ENCODE results near the gene ADSS1. TPM values are rescaled to one million over a fixed set of nuclear protein-coding genes. Genes with fewer than 3 reads are reported as not detected.

The ADSS1 gene
- total RNA-seq, 1 experiment from 2014 or later: 2.8 TPM

DNA sequence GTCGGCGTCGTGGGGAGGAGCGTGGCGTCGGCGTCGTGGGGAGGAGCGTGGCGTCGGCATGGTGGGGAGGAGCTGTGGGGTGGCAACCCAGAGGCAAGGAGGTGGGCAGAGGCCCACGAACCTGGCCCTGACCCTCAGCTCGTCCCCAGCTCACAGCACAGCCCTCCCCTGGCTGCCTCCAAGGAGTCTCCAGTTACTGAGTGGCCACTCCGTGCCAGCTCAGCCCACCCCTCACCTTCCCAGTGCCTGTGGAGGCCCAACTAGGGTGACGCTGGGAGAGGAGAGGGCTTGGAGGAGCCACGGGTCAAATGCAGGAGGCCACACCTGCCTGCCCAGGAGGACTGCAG lies 5.8 kb downstream of the ADSS1 start:
- no peak overlapping the region for H3K4me2 ChIP-seq (ENCODE audit: low read depth, low read length, poor library complexity, severe bottlenecking)
- H3K9me2 ChIP-seq (replicated peaks; ENCODE audit: insufficient read depth, low read length): no peaks in the 10 kb centered on the region
- peaks cover 3% of the 10 kb centered on the region for H3K4me1 ChIP-seq (ENCODE audit: low read length)
- H2AFZ ChIP-seq (ENCODE audit: low read length): no peak overlapping the region
- no peak overlapping the region for H3K4me3 ChIP-seq (ENCODE audit: low read length)
- no peak overlapping the region for H3K27ac ChIP-seq (ENCODE audit: low read length)
- no peaks in the 10 kb centered on the region for H3K79me2 ChIP-seq (ENCODE audit: low read length)
- H3K27me3 ChIP-seq (ENCODE audit: low read length): no peaks in the 10 kb centered on the region
- peaks cover 4% of the 10 kb centered on the region; the same call in 1 of the 2 replicates for H4K20me1 ChIP-seq (ENCODE audit: insufficient read depth, low read depth, low read length)
- H3K36me3 ChIP-seq (ENCODE audit: insufficient read depth, low read length): no peaks in the 10 kb centered on the region
- no peaks in the 10 kb centered on the region for H3K9me3 ChIP-seq (ENCODE audit: low read length)
- H3K9ac ChIP-seq (ENCODE audit: low read length): no peak overlapping the region
- DNase-seq: no peak

DNA sequence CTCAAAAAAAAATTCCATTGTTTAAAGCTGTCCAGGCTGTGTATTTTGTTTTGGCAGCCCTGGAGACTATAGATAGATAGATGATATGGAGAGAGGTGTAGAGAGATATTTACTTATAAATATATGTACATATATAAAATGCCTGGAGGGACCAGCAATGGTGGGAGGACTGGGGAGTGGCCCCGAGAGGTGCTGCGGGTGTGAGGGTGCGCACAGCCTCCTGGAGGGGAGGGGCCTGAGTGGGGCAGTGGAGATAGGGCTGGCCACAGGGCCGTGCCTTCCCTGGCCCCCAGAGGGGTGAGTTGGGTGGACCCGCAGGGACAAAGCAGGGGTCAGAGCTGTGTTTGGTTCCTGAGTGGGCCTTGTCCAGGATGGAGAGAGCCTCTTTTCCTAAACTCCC lies 6.5 kb downstream of the ADSS1 start:
- no peak overlapping the region for H3K4me2 ChIP-seq (ENCODE audit: low read depth, low read length, poor library complexity, severe bottlenecking)
- no peaks in the 10 kb centered on the region for H3K9me3 ChIP-seq (ENCODE audit: low read length)
- H3K4me1 ChIP-seq (ENCODE audit: low read length): no peaks in the 10 kb centered on the region
- no peak overlapping the region for H3K9ac ChIP-seq (ENCODE audit: low read length)
- H2AFZ ChIP-seq (ENCODE audit: low read length): no peak overlapping the region
- H3K36me3 ChIP-seq (ENCODE audit: insufficient read depth, low read length): no peaks in the 10 kb centered on the region
- DNase-seq: no peak
- H3K27me3 ChIP-seq (ENCODE audit: low read length): no peaks in the 10 kb centered on the region
- no peak overlapping the region for H3K27ac ChIP-seq (ENCODE audit: low read length)
- H3K79me2 ChIP-seq (ENCODE audit: low read length): no peaks in the 10 kb centered on the region
- H3K9me2 ChIP-seq (replicated peaks; ENCODE audit: insufficient read depth, low read length): no peaks in the 10 kb centered on the region
- H3K4me3 ChIP-seq (ENCODE audit: low read length): no peak overlapping the region
- peaks cover 4% of the 10 kb centered on the region; the same call in 1 of the 2 replicates for H4K20me1 ChIP-seq (ENCODE audit: insufficient read depth, low read depth, low read length)

DNA sequence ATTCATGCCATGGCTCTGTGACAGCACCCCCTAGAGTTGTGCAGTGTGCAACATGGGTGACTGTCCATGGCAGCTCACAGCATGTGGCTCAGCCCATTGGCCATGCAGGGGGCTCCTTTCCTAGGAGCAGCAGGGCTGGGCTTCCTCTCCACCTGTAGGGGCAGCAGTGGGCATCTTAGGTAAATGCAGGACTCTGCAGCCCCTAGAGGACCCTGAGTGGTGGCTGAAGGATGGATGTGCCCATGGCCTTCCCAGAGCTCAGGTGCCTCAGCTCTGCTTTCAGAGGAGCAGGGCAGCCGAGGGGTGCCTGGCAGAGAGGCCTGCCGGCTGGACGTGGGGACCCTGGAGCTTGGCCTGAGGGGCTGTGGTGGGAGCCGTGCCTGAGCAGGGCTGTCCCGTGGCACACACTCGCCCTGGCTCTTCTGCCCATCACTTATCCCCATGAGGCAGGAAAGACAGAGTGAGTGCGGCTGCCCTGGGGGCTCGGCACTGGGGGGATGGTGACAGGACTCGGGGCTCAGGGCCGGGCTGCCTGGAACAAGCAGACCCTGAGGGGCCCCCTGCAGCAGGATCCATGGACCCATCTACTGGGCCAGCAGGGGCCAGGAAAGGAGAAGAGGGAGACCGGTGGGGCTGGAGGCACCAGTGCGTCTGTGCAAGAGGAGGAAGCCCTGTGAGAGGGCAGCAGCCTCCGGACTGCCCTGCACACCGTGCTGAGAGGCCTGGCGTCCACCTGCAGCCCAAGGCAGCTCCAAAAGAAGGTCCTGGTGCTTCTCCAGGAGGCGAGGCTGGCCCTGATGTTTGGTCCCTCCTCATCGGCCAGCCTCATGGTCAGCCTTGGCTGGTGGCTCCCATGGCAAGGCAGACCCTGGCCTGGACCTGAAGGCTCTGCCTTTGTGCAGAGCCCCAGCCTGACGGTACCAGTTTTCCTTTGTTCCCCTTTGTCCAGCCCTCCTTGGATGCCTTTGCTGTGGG lies 7.6 kb downstream of the ADSS1 start:
- DNase-seq: peak; percentile 72
- Histone ChIP-seq H3K9me2 (replicated peaks; ENCODE audit: insufficient read depth, low read length) (no peaks in the 10 kb centered on the region), H3K4me1 (ENCODE audit: low read length) (no peaks in the 10 kb centered on the region), H2AFZ (ENCODE audit: low read length) (no peak overlapping the region), H3K27me3 (ENCODE audit: low read length) (no peaks in the 10 kb centered on the region), H4K20me1 (ENCODE audit: insufficient read depth, low read depth, low read length) (peaks cover 4% of the 10 kb centered on the region; the same call in 1 of the 2 replicates), H3K36me3 (ENCODE audit: insufficient read depth, low read length) (no peaks in the 10 kb centered on the region), H3K4me3 (ENCODE audit: low read length) (no peak overlapping the region), H3K4me2 (ENCODE audit: low read depth, low read length, poor library complexity, severe bottlenecking) (no peak overlapping the region), H3K9ac (ENCODE audit: low read length) (no peak overlapping the region), H3K9me3 (ENCODE audit: low read length) (no peaks in the 10 kb centered on the region), H3K27ac (ENCODE audit: low read length) (no peak overlapping the region), H3K79me2 (ENCODE audit: low read length) (no peaks in the 10 kb centered on the region)

DNA sequence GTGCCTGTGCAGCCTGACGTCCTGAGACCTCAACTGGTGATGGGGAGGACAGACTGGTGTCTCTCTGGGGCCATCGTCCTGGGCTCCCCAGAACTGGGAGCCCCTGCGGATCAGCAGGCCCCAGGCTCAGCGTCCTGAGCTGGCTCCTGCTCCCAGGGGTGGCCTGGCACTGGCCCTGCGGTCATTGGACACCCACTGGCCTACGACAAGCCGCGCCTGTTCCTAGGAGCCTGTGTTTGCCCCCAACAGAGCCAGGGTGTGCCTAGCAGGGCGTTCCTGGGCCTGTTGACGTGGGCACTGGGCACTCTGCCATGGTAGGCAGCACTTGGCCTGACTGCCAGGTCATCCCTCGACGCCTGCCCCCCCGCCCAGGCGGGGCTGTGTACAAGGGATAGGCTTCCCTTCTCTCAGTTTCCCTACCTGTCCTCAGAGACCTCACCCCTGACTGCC lies 8.4 kb downstream of the ADSS1 start:
- no peaks in the 10 kb centered on the region for H3K9me3 ChIP-seq (ENCODE audit: low read length)
- H3K4me2 ChIP-seq (ENCODE audit: low read depth, low read length, poor library complexity, severe bottlenecking): no peak overlapping the region
- no peaks in the 10 kb centered on the region for H3K79me2 ChIP-seq (ENCODE audit: low read length)
- no peak overlapping the region for H3K4me3 ChIP-seq (ENCODE audit: low read length)
- no peaks in the 10 kb centered on the region for H3K36me3 ChIP-seq (ENCODE audit: insufficient read depth, low read length)
- no peaks in the 10 kb centered on the region for H3K4me1 ChIP-seq (ENCODE audit: low read length)
- no peaks in the 10 kb centered on the region for H3K27me3 ChIP-seq (ENCODE audit: low read length)
- H3K9me2 ChIP-seq (replicated peaks; ENCODE audit: insufficient read depth, low read length): no peaks in the 10 kb centered on the region
- no peak for DNase-seq
- H2AFZ ChIP-seq (ENCODE audit: low read length): no peak overlapping the region
- H3K27ac ChIP-seq (ENCODE audit: low read length): no peak overlapping the region
- H3K9ac ChIP-seq (ENCODE audit: low read length): no peak overlapping the region
- H4K20me1 ChIP-seq (ENCODE audit: insufficient read depth, low read depth, low read length): 0 out of 2 replicates have a peak, but pooled peaks cover 4% of the 10 kb centered on the region

DNA sequence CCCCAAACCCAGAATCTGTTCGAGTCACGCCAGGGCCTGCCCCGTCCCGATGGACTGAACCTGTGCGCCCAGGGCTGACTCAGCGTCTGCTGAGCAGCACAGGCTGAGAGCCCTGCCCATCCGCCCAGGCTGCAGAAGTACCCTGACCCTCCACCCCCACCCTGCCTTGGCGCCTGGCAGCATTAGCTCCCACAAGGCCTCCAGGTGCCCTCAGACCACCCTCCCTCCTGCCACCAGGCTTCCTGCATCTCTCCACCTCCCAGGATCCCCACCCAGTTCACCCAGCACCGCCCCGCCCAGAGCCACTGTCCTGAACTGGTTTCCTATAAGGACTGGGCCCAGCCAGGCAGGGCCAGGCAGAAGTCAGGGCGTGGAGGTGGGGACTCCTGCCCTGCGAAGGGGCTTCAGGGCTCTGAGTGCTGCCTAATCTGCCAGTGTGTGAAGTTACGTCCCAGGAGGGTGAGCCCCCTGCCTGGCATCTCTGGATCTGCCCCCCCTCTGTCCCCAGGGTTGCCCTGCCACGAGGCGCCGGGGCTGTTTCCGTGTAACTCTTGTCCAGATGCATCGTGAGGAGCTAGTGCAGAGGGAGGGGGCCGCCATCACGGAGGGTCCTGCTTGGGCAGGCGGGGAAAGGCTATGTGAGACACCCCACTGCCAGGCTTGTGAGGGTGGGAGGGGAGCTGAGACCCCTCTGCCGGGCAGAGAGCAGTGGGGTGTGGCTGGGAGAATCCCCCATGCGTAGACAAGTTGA lies 9.1 kb downstream of the ADSS1 start:
- Histone ChIP-seq H4K20me1 (ENCODE audit: insufficient read depth, low read depth, low read length) (no peaks in the 10 kb centered on the region), H2AFZ (ENCODE audit: low read length) (no peak overlapping the region), H3K9ac (ENCODE audit: low read length) (no peak overlapping the region), H3K4me2 (ENCODE audit: low read depth, low read length, poor library complexity, severe bottlenecking) (no peak overlapping the region), H3K79me2 (ENCODE audit: low read length) (no peaks in the 10 kb centered on the region), H3K9me2 (replicated peaks; ENCODE audit: insufficient read depth, low read length) (no peaks in the 10 kb centered on the region), H3K9me3 (ENCODE audit: low read length) (no peaks in the 10 kb centered on the region), H3K27ac (ENCODE audit: low read length) (no peak overlapping the region), H3K36me3 (ENCODE audit: insufficient read depth, low read length) (no peaks in the 10 kb centered on the region), H3K27me3 (ENCODE audit: low read length) (no peaks in the 10 kb centered on the region), H3K4me3 (ENCODE audit: low read length) (no peak overlapping the region), H3K4me1 (ENCODE audit: low read length) (no peaks in the 10 kb centered on the region)
- no peak for DNase-seq

DNA sequence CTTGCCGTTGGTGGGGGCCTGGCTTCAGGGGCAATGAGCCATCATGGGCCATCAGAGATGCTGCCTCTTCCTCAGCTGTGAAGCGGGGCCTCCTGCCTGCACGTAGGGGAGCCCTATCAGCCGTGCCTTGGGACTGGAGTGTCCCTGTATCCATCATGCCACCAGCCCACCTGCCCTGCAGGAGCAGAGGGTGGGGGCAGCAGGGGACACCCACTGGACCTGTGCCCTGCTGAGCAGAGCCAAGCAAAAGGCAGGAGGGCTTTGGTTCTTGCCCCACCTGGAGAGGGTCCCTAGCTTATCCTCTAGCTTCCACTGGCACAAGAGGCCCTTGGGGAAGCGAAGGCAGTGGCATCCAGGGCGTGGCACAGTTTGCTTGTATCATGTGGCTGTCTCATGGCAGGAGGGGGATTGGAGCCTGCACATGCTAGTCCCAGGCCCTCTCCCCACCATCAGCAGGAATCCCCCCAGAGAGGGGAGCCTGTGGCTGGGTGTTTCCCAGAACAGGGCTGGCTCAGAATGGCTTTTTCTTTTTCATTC lies 10.1 kb downstream of the ADSS1 start:
- Histone ChIP-seq H2AFZ (ENCODE audit: low read length) (no peak overlapping the region), H3K9me3 (ENCODE audit: low read length) (no peaks in the 10 kb centered on the region), H3K9ac (ENCODE audit: low read length) (no peak overlapping the region), H3K4me2 (ENCODE audit: low read depth, low read length, poor library complexity, severe bottlenecking) (no peak overlapping the region), H3K27me3 (ENCODE audit: low read length) (no peaks in the 10 kb centered on the region), H3K4me3 (ENCODE audit: low read length) (no peak overlapping the region), H4K20me1 (ENCODE audit: insufficient read depth, low read depth, low read length) (no peaks in the 10 kb centered on the region), H3K36me3 (ENCODE audit: insufficient read depth, low read length) (no peaks in the 10 kb centered on the region), H3K79me2 (ENCODE audit: low read length) (no peaks in the 10 kb centered on the region), H3K4me1 (ENCODE audit: low read length) (no peaks in the 10 kb centered on the region), H3K9me2 (replicated peaks; ENCODE audit: insufficient read depth, low read length) (no peaks in the 10 kb centered on the region), H3K27ac (ENCODE audit: low read length) (no peak overlapping the region)
- DNase-seq: no peak

DNA sequence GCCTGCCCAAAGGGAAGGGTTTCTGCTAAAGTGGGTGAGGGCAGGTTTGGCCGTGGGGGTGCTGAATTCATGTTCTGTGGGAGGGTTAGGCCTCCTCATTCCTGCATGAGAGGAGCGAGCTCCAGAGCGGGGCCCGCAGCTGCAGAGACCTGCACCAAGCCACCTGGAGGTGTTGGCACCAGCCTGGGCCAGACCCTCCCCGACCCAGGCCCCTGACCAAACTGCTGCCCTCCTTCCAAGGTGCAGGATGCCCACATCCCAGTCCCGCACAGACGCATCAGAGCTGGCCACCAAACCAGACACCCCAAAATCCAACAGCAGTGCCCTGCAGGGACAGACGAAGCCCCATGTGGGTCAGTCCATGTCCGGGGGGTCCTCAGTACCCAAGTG lies 10.6 kb downstream of the ADSS1 start:
- Histone ChIP-seq H3K4me3 (ENCODE audit: low read length) (no peak overlapping the region), H3K9ac (ENCODE audit: low read length) (no peak overlapping the region), H3K79me2 (ENCODE audit: low read length) (no peaks in the 10 kb centered on the region), H3K4me1 (ENCODE audit: low read length) (no peaks in the 10 kb centered on the region), H3K9me3 (ENCODE audit: low read length) (no peaks in the 10 kb centered on the region), H3K9me2 (replicated peaks; ENCODE audit: insufficient read depth, low read length) (no peaks in the 10 kb centered on the region), H3K36me3 (ENCODE audit: insufficient read depth, low read length) (no peaks in the 10 kb centered on the region), H2AFZ (ENCODE audit: low read length) (no peak overlapping the region), H4K20me1 (ENCODE audit: insufficient read depth, low read depth, low read length) (no peaks in the 10 kb centered on the region), H3K27ac (ENCODE audit: low read length) (no peak overlapping the region), H3K27me3 (ENCODE audit: low read length) (no peaks in the 10 kb centered on the region), H3K4me2 (ENCODE audit: low read depth, low read length, poor library complexity, severe bottlenecking) (no peak overlapping the region)
- DNase-seq: no peak

All from Karpas-422 (cell line).